Endothelial cell of umbilical vein (primary cell): ENCODE results near the gene CDKN1C. TPM values are rescaled to one million over a fixed set of nuclear protein-coding genes. Genes with fewer than 3 reads are reported as not detected.

Source experiments
- BruUV-seq: library from RNA; stranded (reverse); fragments of 400-500 nt; replicated peaks from 2 replicates; lab custom pipeline; 2021; lab: Mats Ljungman, UMichigan
- CTCF ChIA-PET: fragments of 300-600, 350-600 bp; sonication (Branson Sonifier 250); formaldehyde crosslinking; loops from one replicate; lab custom pipeline; 2021; ENCODE audit warnings: antibody characterized with exemption, inconsistent platforms; lab: Charles Lee
- POLR2A ChIA-PET: fragments of 300-600, 350-600 bp; sonication (Branson Sonifier 250); formaldehyde crosslinking; loops from one replicate; lab custom pipeline; 2021; ENCODE audit warnings: antibody characterized with exemption, inconsistent platforms; lab: Charles Lee
- DNase-seq: peaks from one replicate; pipeline ENCODE4 v3.0.0-alpha.2; 2011; ENCODE audit warnings: low read depth, low spot score
- FAIRE-seq: peaks from 2 replicates; lab custom pipeline; 2011; peaks lifted over from hg19 to GRCh38; lab: Jason Lieb, UNC
- H2AFZ ChIP-seq: 2 replicates; pipeline ENCODE4 v1.6.0; 2012; ENCODE audit warnings: low read depth, low read length, control low read depth, inconsistent platforms
- H3K27ac ChIP-seq: 2 replicates; pipeline ENCODE4 v1.5.1; 2011; ENCODE audit warnings: low read depth, mild to moderate bottlenecking, control low read depth, low read length, moderate library complexity; ENCODE audit not compliant: insufficient read depth
- H3K27me3 ChIP-seq, 2 experiments: 2 replicates each; pipeline versions ENCODE4 v1.6.0 to v1.6.1; 2011; ENCODE audit warnings: low read length in 2 of 2, mixed read lengths in 1 of 2; ENCODE audit not compliant: control insufficient read depth in 2 of 2, insufficient read depth in 2 of 2
- H3K36me3 ChIP-seq, 2 experiments: 2 replicates in 1 of 2; 3 replicates in 1 of 2; pipeline ENCODE4 v1.5.1; 2011; ENCODE audit warnings: low read length in 2 of 2, mild to moderate bottlenecking in 1 of 2, moderate library complexity in 1 of 2; ENCODE audit not compliant: control insufficient read depth in 2 of 2, insufficient read depth in 2 of 2; ENCODE audit errors: extremely low read depth in 1 of 2
- H3K4me1 ChIP-seq: 3 replicates; pipeline ENCODE4 v1.5.1; 2011; ENCODE audit warnings: mild to moderate bottlenecking, low read length; ENCODE audit not compliant: control insufficient read depth, insufficient read depth; ENCODE audit errors: extremely low read depth
- H3K4me2 ChIP-seq: 2 replicates; pipeline ENCODE4 v1.6.1; 2011; ENCODE audit warnings: low read length, control low read depth, mixed read lengths; ENCODE audit not compliant: insufficient read depth
- H3K4me3 ChIP-seq, 3 experiments: fragments of 200-600 bp in 1 of 3; sonication (generic), shearing (Covaris generic) in 1 of 3; replicated peaks in 1 of 3; 2 replicates each; pipeline ENCODE4 v1.5.1; 2011 to 2016; ENCODE audit warnings: control low read depth in 3 of 3, low read length in 3 of 3, mild to moderate bottlenecking in 2 of 3, inconsistent platforms in 1 of 3, low read depth in 1 of 3, moderate library complexity in 1 of 3; ENCODE audit not compliant: insufficient read depth in 1 of 3
- H3K79me2 ChIP-seq: 2 replicates; pipeline ENCODE4 v1.6.0; 2012; ENCODE audit warnings: low read length, inconsistent platforms; ENCODE audit not compliant: control insufficient read depth, insufficient read depth
- H3K9ac ChIP-seq: replicated peaks from 2 replicates; pipeline ENCODE3; 2011; ENCODE audit warnings: low read length, control low read depth; ENCODE audit not compliant: insufficient read depth; ENCODE audit errors: extremely low read depth
- H3K9me1 ChIP-seq: replicated peaks from 3 replicates; pipeline ENCODE4 v1.6.0; 2011; ENCODE audit warnings: mild to moderate bottlenecking, low read length; ENCODE audit not compliant: control insufficient read depth, insufficient read depth; ENCODE audit errors: extremely low read depth
- H3K9me3 ChIP-seq: replicated peaks from 2 replicates; pipeline ENCODE4 v1.5.1; 2012; ENCODE audit warnings: low read length, inconsistent platforms; ENCODE audit not compliant: control insufficient read depth, insufficient read depth
- H4K20me1 ChIP-seq: replicated peaks from 2 replicates; pipeline ENCODE3; 2011; ENCODE audit warnings: mild to moderate bottlenecking, low read length; ENCODE audit not compliant: control insufficient read depth, insufficient read depth; ENCODE audit errors: extremely low read depth
- EZH2 ChIP-seq: IDR thresholded peaks from 2 replicates; pipeline ENCODE4 v1.6.1; 2012; ENCODE audit warnings: borderline replicate concordance, low read depth, mild to moderate bottlenecking, moderate library complexity, low read length, inconsistent platforms; ENCODE audit not compliant: severe bottlenecking
- FOS ChIP-seq: IDR thresholded peaks from 2 replicates; pipeline ENCODE4 v1.6.1; 2011; ENCODE audit warnings: mild to moderate bottlenecking, low read length, moderate library complexity, borderline replicate concordance; ENCODE audit not compliant: insufficient read depth
- GATA2 ChIP-seq: IDR thresholded peaks from 2 replicates; pipeline ENCODE4 v1.7.0; 2011; ENCODE audit warnings: low read depth, mild to moderate bottlenecking, moderate library complexity, mixed read lengths, low read length; ENCODE audit not compliant: insufficient read length, insufficient read depth
- JUN ChIP-seq: IDR thresholded peaks from 2 replicates; pipeline ENCODE4 v1.6.1; 2011; ENCODE audit warnings: borderline replicate concordance, low read depth; ENCODE audit not compliant: insufficient read length, insufficient read depth
- MYC ChIP-seq: IDR thresholded peaks from one replicate; pipeline ENCODE4 v1.6.1; 2011; ENCODE audit warnings: mild to moderate bottlenecking, low read depth, low read length
- POLR2A ChIP-seq: IDR thresholded peaks from 2 replicates; pipeline ENCODE4 v1.6.1; 2012; ENCODE audit warnings: low read depth, mild to moderate bottlenecking, control low read depth, low read length
- POLR2AphosphoS5 ChIP-seq: IDR thresholded peaks from 2 replicates; pipeline ENCODE4 v1.6.1; 2012; ENCODE audit warnings: low read depth, mild to moderate bottlenecking, control low read depth, low read length, moderate library complexity; ENCODE audit not compliant: insufficient read depth
- dilution Hi-C: fragments of 300-500 bp; cut with MboI; formaldehyde crosslinking; loops from one replicate; pipeline ENCODE4 v1.15.0; 2019; ENCODE audit warnings: low sequenced_read_pairs; ENCODE audit not compliant: extremely low pct_ligation_motif_present
- intact Hi-C: fragments of 100-400 bp; cut with micrococcal nuclease; formaldehyde crosslinking; loops from one replicate; pipeline ENCODE4 v1.10.0; 2022
- polyA plus RNA-seq, 4 experiments: library from polyadenylated mRNA; depleted of rRNA in 3 of 4; stranded (reverse) in 3 of 4; unstranded in 1 of 4; fragments of >200 nt; gene quantifications; 2 replicates each; pipeline versions ENCODE4 v1.2.1 to v1.2.3, GENCODE V29; 2011 to 2012; ENCODE audit warnings: missing spikeins in 1 of 4
- total RNA-seq: library from RNA; stranded (reverse); gene quantifications from 2 replicates; pipeline ENCODE4 v1.2.3, GENCODE V29; 2021
- TF ChIP-seq, protein P1 (sequence below), 2 donors: IDR thresholded peaks; 1 replicate in 1 of 2; 2 replicates in 1 of 2; pipeline ENCODE4 v1.5.1; 2011; ENCODE audit warnings: low read length in 2 of 2, mild to moderate bottlenecking in 2 of 2, moderate library complexity in 2 of 2, control low read depth in 1 of 2, inconsistent platforms in 1 of 2, low read depth in 1 of 2; ENCODE audit not compliant: insufficient read depth in 1 of 2; ENCODE audit errors: extremely low read depth in 1 of 2
- TF ChIP-seq, protein P2 (sequence below): IDR thresholded peaks from 2 replicates; pipeline ENCODE4 v1.6.1; 2011; ENCODE audit not compliant: insufficient read depth, insufficient read length

Gene CDKN1C
- total and polyA plus RNA-seq, 2 donors (not counting 3 experiments of a cell fraction or from before 2014, with no cell fraction given) = 4.1 to 9.0 TPM

GRCh38 chr11:2911785-2912391 lies 26.3 kb upstream of the CDKN1C start:
- Histone ChIP-seq H3K27me3 (peaks cover 8 to 10% of the 10 kb centered on the region in 2 experiments), H3K4me1 (no peaks in the 10 kb centered on the region), H3K27ac (no peak overlapping the region), H3K4me2 (no peak overlapping the region), H3K9me1 (no peaks in the 10 kb centered on the region), H2AFZ (no peak overlapping the region), H3K79me2 (no peaks in the 10 kb centered on the region), H3K4me3 (no peak overlapping the region), H3K36me3 (no peaks in the 10 kb centered on the region), H3K9ac (no peak overlapping the region), H4K20me1 (no peaks in the 10 kb centered on the region), H3K9me3 (no peaks in the 10 kb centered on the region)
- no peak for TF ChIP-seq JUN
- TF ChIP-seq POLR2AphosphoS5 = no peak
- no peak for TF ChIP-seq POLR2A
- no peak for TF ChIP-seq MYC
- no peak for TF ChIP-seq FOS
- TF ChIP-seq, protein P1, sequence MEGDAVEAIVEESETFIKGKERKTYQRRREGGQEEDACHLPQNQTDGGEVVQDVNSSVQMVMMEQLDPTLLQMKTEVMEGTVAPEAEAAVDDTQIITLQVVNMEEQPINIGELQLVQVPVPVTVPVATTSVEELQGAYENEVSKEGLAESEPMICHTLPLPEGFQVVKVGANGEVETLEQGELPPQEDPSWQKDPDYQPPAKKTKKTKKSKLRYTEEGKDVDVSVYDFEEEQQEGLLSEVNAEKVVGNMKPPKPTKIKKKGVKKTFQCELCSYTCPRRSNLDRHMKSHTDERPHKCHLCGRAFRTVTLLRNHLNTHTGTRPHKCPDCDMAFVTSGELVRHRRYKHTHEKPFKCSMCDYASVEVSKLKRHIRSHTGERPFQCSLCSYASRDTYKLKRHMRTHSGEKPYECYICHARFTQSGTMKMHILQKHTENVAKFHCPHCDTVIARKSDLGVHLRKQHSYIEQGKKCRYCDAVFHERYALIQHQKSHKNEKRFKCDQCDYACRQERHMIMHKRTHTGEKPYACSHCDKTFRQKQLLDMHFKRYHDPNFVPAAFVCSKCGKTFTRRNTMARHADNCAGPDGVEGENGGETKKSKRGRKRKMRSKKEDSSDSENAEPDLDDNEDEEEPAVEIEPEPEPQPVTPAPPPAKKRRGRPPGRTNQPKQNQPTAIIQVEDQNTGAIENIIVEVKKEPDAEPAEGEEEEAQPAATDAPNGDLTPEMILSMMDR (IDR thresholded peaks at IDR 0.05; ENCODE audit: extremely low read depth in 1 of 2, insufficient read depth in 1 of 2, low read depth in 1 of 2, low read length in 2 of 2) = no peak
- TF ChIP-seq, protein P2, sequence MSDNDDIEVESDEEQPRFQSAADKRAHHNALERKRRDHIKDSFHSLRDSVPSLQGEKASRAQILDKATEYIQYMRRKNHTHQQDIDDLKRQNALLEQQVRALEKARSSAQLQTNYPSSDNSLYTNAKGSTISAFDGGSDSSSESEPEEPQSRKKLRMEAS = no peak
- TF ChIP-seq EZH2 = no peak
- no peak for TF ChIP-seq GATA2
- DNase-seq (no peak), FAIRE-seq (no peak)
- ChIA-PET CTCF (interaction anchor here (0.9 to 1.4 kb wide), 2 partner anchors 8 to 20 kb away, joined by 3 to 6 read pairs; no protein-coding TSS in a partner anchor), POLR2A (interaction anchor here (1.2 kb wide), 1 partner anchor 18 kb away, joined by 3 read pairs; the partner anchor contains the start of gene PHLDA2)
- BruUV-seq = no TSS peak
- dilution Hi-C loops (no loop called here), intact Hi-C loops (no loop called here)
